Stimulated activated CD4-positive, alpha-beta T cell treated with anti-CD3 and anti-CD28 coated beads, Interleukin-15, amount 100 ng/mL, for 24 hours (primary cell): ENCODE data around the gene CRACR2A.

ENCODE experiments used
- DNase-seq: peaks from one replicate; pipeline ENCODE4 v3.0.0-alpha.2; 2020

The CRACR2A gene

DNA sequence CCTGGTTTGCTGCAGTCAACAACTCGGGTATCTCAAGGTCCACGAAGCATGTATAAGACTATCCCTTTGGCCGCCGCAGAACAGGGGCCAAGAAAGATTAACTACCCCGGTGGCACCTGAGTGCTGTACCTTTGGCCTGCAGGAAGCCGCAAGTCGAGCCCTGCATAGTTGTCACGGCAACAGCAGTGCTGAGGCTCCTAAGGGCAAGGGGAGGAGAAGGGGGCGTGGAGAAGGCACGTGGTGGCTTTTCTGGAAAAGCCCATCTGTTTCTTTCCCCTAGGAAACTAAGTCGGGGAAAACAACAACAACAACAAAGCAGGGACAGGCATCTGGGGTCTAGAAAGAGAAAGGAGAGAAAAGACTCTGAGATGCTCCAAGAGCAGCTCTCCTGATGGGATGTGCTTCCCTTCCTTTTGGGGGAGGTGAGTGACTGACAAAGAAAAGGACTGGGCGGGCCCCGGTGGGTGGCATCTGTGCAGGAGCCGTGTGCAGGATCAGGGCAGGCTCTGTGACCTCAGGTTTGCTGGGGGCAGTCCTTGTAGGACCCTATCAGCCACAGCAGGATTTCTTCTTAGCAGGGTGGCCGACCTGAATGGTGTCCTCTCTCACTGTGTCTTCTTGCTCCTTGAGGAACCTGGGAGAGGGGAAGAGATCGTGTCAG lies 138.0 kb downstream of the CRACR2A start:
- no peak for DNase-seq

DNA sequence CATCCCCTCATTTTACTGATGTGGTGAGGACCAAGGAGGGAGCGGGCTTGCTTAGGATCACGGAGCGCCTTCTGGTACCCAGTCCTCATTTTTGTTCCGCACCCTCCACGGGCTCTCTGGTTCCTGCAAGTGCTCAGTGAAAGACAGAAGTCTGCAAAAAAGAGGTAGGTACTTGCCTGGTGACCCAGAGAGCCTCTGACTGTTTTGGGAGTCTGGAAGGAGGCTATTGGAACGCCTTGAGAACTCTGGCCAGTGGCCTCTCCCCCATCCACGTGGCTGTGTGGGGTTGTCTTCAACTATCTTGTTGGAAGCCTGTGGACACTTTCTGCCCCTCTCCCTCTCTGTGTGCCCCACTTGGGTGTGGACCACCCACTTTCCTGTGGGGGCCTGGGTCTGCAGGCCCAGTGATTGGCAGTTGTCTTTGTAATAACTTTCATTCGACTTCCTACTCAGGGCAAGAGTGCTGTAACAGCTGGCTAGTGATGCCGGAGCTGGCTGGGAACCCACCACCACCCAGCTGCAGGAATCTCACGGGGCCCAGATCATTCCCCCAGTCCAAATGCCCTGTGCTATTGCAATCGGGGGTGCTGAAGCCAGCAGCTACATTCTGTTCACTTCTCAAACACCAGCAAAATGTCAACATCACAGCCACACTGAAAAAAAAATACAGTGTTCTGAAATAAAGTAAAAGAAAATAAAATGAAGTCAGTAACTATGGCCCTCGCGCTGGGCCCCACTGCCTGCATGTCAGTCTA lies 139.1 kb downstream of the CRACR2A start:
- no peak for DNase-seq

DNA sequence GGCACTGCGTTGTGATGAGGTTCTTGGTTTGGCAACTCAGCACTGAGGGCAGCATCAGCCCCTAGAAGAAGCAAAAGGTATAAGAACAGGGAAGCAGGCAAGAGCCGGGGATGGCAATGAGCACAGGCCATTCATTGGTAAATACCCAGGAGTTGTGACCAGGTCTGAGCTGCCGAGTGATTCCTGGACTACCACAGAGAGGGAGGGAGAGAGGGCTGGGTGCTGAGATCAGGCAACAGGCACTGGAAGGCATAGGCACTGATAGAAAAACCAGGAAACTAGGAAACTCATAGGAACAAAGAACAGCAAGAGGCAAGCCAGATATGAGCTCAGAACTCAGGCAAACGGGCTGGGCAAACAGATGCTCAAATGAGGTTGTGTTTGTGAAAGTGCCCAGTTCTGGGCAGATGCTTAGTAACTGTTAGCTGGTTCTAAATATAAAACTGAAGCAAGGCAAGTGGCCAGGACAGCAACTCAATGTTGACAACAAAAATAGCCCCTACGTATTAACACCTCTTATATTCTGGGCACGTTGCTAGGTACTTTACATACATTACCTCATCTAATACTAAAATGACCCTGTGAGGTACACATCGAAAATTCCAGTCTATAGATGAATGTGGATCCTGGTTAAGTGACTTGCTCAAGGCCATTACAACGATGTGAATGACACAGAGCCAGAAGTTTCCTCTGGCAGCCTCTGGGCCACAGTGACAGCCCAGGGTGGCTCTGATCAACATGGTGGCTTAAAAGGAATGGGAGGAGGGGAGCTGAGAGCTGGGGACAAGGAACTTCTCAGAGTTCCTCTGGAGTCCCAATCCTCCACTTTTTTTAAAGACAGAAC lies 140.8 kb downstream of the CRACR2A start:
- DNase-seq, result no peak

DNA sequence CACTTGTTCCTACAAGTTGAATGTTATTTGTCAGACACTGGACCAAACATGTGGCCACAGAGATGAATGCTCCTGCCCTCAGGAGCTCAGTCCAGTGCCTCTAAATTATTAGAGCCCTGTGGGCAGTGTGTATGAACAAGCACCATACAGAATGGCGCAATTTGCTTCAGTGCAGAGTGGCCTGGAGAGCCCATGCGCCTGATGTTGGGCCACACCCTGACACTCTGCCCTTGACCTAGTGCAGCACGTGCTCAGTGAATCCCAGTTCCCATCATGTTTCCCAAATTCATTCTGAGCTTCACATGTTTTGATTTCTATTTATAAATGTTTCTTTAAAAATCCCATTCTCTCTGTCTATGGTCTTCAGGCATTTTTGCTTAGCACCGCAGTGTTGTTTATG lies 145.1 kb downstream of the CRACR2A start:
- no peak for DNase-seq

DNA sequence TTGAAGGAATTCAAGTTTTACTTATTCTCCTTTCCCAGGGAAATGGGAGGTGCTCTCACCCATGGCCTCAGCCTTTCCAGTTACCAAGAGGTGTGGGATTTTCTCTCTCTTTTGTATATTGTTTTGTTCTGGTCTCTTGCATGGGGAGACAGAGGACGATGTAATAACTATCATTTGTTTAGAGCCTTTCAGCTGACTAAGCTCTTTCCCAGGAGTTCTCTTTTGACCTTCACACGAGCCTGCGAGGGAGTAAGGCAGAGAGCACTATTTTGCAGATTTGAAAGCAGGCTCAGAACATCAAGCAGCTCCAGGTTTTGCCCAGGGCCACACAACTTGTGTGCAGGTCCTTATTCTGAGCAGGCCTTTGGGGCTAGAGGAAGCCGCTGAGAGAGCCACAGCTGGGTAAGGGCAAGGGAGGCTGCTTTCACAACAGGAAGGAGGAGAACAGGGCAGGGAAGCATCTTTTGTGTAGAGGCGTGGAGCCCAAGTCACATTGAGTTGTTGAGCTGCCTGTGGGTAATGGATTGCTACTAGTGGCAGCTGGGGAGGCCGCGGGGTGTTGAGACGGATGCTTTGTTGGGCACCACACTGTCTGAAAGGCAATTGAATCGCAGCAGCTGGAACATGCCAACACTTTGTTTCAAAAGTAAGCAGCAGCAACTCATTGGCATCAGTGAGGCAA lies 145.7 kb downstream of the CRACR2A start:
- no peak for DNase-seq

DNA sequence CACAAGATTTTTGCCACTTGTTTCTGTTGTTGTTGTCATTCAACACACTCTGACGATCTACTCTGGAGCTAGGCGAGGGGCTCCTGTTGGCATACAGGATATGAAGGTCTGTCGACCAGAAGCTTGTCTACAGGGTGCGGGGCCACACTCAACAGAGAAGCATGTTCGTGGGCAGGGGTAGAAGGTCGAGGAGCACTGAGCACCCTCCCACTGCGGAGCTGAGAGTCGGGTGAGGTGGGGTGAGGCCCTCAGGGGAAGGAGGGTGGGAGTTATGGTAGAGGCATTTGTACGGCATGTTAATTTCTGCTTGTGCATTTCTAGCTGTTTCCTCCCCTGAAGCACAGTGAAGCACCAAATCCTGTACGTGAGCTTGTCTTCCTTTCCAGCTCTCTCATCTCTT lies 146.8 kb downstream of the CRACR2A start:
- no peak for DNase-seq

DNA sequence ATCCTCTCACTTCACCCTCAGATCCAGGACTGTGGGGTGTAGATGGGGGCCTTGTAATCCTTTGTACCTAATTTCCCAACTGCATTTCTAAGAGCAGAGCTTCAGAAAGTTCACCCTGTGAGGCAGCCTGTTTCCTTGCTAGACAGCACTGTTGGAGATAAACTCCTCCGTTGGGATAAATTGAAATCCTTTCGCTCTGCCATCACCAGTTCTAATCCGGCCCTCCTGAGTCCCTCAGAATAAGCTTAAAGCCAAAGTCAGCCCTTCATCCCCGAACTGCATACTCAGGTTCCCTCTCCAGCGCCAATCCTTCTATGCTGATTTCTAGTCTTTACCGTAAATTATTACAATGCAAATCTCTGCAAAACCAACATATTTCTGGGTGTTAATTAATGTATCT lies 147.2 kb downstream of the CRACR2A start:
- no peak for DNase-seq

DNA sequence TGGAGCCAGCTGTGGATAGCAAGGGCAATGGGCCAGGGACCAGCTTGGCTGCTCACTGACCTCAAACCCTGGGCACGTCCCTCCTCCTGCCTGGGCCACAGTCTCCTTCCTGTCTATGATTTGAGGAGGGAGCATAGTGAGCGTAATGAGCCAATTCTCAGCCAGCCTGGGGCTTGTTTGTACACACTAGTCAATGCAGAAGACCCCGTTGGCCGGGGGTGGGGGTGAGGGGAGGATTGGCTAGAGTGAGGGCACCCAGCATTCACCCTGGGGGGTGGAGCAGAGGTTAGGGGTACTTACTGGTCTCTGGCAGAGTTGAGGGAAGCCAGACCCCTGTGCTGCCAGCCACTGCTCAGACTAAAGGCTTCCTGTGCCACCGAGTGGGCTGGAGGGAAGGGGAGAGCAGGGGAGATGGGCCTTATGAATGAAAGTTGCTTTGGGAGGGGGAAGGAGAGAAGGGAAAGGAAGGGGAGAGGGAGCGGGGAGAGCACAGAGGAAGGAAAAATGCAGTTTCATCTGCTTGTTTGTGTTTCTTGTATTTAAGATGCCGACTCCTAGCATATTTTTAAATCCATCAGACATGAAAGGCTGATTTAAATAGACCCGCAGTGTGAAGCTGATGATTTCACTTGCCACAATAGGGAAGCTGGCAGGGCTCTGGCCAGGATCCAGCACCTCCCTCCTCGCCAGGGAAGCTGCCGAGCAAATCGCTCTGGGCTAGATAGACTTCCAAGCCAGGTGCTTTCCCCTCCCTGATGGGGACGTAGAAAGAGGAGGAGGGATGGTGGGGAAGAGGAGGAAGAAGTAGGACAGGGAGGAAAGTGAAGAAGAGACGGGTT lies 147.9 kb downstream of the CRACR2A start:
- DNase-seq, result no peak

DNA sequence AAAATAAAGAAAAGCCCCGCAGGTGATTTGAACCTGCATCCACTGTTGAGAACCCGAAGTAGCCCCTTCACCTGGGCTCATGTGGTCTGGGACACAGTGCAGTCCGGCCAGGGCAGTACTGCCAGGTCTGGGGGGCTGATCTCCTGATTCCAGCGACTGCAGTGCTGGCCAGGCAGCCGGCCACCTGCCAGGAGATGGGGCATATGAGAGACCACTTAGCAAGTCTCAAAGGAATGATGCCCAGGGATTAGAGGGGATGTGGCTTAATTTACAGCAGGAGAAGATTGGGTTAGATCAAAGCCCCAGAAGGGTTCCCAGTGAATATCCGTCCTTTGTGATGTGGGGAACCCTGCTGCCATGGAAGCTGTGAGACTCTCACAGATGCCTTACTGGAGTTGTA lies 148.6 kb downstream of the CRACR2A start:
- no peak for DNase-seq

DNA sequence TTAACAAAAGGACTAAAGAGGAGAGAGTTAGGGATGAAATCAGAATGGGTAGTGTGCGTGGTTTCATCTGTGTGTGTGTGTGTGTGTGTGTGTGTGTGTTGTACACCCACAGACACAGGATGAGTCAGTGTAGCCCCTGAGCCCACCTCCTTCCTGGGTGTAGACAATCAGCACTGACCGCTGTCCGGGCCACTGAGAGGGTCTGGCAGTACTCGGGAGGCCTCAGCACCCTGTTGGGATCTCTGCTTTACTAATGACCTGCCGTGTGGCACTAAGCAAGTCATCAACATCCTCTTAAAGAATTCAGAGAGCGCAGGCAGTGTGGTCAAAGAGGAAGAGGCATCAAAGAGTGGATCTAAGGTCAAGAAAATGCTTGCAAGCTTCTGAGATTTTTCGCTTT lies 149.3 kb downstream of the CRACR2A start:
- no peak for DNase-seq

DNA sequence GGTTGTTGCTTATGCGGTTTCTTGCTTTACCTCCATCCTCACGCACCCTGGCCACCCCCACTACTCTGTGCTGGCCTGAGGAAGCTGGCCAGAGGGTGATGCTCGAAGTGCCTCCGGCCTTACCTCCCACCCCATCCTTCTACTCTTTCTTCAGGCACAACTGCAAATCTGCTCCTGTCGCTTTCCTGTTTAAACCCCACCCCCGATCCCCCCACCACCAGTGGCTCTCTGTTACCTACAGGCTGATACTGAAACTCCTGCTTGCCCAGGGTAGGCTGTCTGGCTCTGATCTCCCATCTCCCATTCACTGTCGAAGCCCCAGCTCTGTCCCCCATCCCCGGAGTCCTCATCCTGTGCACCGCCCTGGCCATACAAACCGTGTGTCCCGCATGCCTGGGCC lies 150.4 kb downstream of the CRACR2A start:
- DNase-seq, result no peak

DNA sequence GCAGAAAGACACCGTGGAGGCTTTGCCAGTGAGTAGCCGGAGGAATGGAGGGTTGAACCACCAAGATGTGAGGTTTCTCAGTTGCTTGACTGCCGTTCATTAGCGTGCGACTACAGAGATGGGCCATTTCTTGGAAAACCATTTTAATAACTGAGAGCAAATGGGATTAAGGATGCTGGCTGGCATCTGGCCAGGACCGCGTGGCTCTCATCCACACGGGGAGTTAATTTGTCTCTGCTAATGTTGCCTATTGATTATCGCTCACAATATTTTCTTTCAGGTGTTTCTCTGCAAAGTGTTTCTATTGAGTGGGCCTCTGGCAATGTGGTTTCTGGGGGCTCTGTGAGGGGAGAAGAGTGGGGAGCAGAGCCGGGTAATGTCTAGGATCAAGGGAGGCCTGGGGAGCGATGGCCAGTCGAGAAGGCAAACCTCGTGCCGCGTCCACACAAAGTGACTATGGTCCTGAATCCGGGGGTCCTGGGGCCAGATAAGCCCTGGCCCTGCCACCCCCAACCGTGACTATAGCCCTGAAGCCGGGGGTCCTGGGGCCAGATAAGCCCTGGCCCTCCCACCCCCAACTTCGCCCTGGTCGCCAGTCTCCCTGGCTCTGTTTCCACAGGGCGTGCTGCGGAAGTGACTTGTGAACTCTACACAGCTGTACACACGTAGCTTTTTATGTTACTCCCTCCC lies 151.3 kb downstream of the CRACR2A start:
- DNase-seq, result no peak

DNA sequence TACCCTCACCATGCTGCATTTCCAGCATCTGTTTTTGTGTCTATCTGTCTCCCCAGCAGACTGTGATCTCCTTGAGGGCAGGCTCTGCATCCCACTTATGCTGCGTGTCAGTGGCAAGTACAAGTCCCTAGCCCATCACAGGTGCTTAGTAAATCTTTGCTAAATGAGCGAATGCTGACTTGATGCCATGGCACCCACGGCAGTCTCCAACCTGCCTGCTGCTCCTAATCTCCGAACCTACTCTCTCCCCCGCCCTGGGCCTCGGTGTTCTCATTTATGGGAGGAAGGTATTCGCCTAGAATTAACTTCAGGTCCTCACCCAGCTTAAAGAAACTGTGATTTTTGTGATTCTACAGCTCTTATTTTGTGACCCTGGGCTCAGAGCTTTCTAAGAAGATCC lies 152.0 kb downstream of the CRACR2A start:
- DNase-seq, result no peak

DNA sequence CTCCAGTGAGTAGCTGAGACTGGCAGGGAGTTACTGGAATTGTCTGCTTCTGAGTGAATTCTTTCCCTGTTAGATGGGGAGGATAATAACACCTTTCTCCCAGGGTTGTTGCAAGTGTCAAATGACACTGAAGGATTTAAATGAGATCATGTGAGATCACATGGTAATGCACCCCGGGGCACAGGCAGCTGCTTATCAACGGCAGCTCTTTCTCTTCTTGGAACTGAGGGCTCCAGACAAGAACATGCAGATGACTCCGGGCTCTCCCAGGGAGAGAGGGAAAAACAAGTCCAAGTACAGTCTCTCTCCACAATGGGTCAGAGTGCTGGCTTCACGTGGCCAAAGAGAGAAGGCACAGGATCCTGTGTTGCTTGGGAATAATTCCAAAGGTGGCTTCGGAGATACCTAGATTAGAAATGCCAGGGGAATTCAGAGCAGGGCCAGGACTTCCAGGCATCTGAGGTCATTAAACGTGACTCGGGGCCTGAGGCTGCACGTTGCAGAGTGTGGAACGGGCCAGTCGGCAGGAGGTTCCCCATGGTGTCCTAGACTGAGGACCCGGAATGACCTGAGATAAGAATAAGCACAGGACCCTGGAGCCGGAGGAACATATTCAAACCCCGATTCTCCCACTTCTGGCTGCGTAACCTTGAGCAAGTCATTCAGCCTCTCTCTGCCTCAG lies 152.7 kb downstream of the CRACR2A start:
- no peak for DNase-seq

DNA sequence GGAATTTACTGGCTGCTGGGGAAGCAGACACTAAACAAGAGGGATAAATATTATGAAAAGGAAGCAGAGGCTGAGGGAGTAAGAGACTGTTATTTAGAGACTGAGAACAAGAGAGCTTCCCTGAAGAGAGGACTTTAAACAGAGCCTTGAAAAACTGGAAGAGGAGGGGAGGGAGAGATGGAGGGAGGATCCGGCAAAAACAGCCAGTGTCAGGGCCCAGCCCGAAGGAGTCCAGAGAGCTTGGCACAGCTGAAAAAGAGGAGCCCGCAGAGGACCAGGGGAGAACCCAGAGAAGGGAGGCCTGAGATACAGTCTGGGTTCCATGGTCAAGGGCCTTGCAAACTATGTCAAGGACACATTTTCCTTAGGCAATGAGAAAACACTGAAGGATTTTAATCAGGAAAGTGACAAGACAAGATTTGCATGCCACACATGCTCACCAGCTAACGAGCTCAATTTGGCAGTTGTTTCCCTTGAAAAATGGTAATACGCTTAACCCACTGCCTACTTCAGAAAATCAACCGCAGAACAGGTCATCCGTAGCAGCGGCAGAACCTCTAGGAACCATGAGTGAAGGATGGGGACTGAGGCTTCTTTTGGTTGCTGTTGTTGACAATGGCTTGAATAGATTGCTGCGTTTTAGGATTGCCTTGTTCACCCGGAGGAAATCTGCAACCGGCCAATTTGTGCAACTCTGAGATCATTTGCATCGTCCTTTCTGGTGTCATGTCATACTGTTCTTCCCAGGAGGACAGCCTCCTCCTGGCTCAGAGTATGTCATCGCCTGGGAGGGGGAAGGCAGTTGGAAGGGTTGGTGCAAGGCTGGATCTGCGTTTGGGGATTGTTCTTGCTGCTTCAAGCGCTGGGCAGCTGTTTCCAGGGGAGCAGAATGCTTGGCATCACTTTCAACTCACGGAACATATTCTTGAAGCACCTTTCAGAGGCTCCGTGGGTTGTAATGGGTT lies 153.7 kb downstream of the CRACR2A start:
- DNase-seq, result no peak

DNA sequence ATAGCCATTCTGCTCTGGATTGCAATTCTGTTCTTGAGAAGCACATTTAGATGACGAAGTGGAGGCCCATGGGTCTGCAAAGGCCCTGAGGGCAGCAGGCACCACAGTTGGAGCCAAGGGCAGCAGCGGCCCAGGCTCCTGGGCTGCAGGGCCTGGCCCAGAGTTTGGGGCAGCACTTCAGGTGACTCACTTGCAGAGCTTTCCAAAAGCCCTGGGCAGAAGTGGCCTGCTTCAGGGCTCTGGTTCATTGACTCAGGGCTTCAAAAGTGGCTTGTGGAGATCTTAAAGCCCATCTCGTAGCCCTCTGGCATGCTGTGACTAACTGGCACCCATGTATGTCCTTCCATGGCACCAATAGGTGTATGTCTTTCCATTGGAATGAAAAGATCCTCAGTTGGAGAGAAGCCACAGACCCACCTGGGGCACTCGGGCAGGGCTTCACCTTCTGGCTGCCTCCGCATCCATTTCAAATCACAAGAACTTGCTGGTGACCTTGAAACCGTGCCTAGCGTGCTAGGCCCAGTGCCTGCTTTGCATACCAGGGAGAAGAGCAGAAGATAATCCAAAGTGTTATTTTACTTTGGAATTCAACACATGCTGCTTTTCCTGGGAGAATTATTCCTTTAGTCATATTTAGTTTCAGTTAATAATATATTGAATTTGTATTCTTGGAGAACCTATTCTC lies 155.2 kb downstream of the CRACR2A start:
- DNase-seq, result no peak

DNA sequence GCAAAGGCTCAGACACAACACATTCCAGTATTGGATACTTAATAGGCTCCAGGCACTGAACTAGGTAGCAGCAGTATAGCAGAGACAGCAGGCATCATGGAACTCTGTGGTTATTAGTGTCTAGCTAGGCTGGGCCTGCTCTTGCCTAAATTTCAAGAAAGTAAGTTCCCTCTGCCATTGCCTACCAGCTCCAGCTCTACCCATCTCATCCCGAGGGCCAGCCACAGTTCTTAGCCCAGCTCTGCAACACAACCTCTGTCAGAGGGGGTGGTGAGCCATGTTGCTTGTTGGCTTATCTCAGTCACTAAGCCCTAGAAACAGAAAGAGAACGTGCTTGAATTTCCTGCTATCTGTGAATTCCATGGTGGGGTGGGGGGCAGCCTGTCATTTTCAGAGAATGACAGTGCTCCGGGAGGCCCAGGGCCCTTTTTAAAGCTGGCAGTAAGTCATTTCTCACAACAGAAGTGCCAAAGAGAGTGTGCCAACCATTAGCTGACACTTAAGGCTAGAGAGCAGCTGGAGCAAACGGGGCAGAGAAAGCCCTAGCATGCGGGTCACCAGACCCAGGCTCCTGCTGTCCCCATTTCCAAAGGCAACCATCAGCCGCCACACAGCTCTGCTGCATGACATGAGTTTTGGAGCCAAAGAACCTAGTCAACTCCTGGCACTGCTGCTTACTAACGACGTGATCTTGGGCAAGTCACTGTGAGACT lies 156.1 kb downstream of the CRACR2A start:
- no peak for DNase-seq

DNA sequence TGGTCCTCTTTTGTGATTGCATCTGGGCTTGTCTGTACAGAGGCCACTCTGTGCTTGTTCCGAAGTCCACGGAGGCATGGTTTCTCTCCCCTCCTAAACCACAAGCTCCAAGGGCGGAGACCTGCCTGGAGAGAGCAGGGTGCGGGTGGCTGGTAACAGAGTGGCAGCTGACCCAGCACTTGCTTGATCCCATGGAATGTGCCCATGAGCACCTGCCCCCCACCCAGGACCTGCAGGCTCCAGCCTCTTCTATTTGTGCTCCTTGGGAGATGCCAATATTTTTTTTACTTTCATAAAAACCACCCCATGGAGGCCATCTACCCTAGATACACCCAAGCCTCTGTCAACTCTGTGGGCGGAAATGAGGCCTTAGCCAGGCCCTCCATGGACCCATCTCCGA lies 157.2 kb downstream of the CRACR2A start:
- no peak for DNase-seq

DNA sequence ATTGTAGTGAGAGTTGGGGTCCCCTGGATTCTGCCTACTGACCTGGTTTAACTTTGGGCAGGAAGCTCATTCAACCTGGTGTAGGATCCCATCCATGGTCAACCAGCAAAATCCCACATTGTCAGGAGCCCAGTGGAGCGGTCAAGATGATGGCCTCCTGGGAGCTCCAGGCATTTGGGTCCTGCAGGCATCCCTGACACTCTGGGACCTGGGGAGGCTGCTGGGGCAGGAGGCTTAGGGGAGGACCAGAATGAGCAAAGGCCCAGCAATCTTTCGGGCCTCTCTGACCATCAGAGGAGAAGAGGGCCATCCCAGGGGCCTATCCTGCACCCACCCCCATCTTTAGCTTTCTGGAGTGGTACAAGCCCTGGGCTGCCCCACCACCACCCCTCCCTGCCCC lies 157.9 kb downstream of the CRACR2A start:
- DNase-seq, result no peak
